SH-SY5Y (cell line): ENCODE measurements around the gene BTN2A1.

Experiments used
- GATA2 ChIP-seq: IDR thresholded peaks from 2 replicates; pipeline ENCODE4 v1.6.1; 2011; ENCODE audit warnings: mild to moderate bottlenecking, low read depth, low read length
- GATA3 ChIP-seq: IDR thresholded peaks from 2 replicates; pipeline ENCODE4 v1.6.1; 2011; ENCODE audit warnings: low read depth, mild to moderate bottlenecking, low read length, moderate library complexity

Gene BTN2A1

GRCh38 chr6:26473758-26474438 lies 16.1 kb downstream of the BTN2A1 start:
- TF ChIP-seq GATA3 (no peak), GATA2 (no peak)

- TF ChIP-seq GATA2 (no peak), GATA3 (no peak)
Measured at GRCh38 chr6:26474439-26474881, 16.7 kb downstream of the BTN2A1 start.

GRCh38 chr6:26475823-26476729 lies 18.3 kb downstream of the BTN2A1 start:
- TF ChIP-seq GATA2 (no peak), GATA3 (no peak)

DNA sequence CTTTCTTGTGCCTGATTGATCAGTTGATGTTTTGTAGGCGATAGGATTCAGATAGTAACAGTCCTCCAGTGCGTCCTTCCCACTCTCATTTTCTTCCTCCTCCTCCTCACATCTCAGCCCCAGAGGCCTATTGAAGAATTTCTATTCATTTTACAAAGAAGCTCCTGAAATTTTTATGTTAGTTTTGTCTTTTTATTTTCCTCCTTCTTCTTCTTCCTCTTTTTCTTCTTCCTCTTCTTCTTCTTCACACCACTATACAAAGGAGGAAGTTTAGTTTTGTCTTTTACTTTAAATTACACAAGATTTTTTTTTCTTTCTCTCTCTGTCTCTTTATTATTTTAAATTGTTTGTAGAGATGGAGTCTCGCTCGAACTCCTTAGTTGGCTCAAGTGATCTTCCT lies 19.1 kb downstream of the BTN2A1 start:
- no peak for TF ChIP-seq GATA3
- TF ChIP-seq GATA2: no peak

DNA sequence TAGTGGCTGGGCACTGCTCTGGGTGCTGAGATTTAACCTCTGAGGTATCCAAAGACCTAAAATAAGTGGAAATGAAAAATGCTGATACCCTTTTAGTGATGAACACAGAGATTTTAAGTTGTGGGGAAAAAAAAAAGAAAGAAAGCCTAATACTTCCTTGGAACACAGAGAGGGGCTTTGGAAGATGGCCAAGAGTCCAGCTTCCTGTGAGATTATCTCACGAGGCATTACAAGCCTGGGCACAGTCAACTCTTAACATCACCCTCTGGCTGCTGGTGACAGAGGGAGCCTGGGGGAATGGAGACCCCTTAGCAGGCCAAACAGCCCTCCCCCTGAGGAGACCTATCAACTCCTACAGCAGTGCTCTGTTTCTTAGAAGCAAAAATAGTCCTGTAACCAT lies 19.7 kb downstream of the BTN2A1 start:
- no peak for TF ChIP-seq GATA3
- TF ChIP-seq GATA2: no peak

GRCh38 chr6:26478100-26478984 lies 20.6 kb downstream of the BTN2A1 start:
- TF ChIP-seq GATA3 (no peak), GATA2 (no peak)

GRCh38 chr6:26478985-26479278 lies 21.2 kb downstream of the BTN2A1 start:
- TF ChIP-seq GATA2 (no peak), GATA3 (no peak)

DNA sequence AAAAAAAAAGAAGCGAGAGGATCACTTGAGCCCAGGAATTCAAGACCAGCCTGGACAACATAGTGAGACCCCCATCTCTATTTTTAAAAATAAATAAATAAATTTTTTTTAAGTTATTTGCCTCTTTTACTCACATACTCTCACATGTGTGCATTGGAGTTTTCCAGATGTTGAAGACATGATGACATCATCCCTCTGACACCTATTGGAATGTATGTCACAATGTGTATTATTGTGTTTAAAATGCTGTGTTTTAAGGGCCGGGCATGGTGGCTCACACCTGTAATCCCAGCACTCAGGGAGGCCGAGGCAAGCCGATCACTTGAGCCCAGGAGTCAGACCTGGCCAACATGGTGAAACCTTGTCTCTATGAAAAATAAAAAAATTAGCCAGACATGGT lies 24.6 kb downstream of the BTN2A1 start:
- no peak for TF ChIP-seq GATA3
- no peak for TF ChIP-seq GATA2

- TF ChIP-seq GATA2: no peak
- no peak for TF ChIP-seq GATA3
Measured at GRCh38 chr6:26483727-26484126, 26.0 kb downstream of the BTN2A1 start.

GRCh38 chr6:26484161-26484560 lies 26.4 kb downstream of the BTN2A1 start:
- TF ChIP-seq GATA2 (no peak), GATA3 (no peak)

- no peak for TF ChIP-seq GATA2
- TF ChIP-seq GATA3: no peak
Measured at GRCh38 chr6:26485112-26485780, 27.5 kb downstream of the BTN2A1 start.

DNA sequence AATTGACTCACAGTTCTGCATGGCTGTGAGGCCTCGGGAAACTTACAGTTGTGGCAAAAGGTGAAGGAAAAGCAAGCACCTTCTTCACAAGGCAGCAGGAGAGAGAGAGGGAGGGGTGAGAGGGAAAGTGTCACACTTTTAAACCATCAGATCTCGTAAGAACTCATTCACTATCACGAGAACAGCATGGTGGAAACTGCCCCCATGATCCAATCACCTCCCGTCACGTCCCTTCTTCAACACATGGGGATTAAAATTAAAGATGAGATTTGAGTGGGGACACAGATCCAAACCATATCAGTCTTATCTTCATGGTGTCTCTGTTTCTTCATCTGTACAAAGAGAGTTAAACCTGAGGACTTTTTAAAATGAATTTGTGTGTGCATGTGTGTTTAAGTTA lies 28.6 kb downstream of the BTN2A1 start:
- no peak for TF ChIP-seq GATA3
- TF ChIP-seq GATA2: no peak

- TF ChIP-seq GATA2 (no peak), GATA3 (no peak)
Measured at GRCh38 chr6:26487466-26487865, 29.7 kb downstream of the BTN2A1 start.
